ENCODE results near the gene PLXDC1. TPM values are rescaled to one million over a fixed set of nuclear protein-coding genes. Genes with fewer than 3 reads are reported as not detected.

Gene PLXDC1
- total RNA-seq, 1 experiment from 2014 or later = 2.0 TPM

DNA sequence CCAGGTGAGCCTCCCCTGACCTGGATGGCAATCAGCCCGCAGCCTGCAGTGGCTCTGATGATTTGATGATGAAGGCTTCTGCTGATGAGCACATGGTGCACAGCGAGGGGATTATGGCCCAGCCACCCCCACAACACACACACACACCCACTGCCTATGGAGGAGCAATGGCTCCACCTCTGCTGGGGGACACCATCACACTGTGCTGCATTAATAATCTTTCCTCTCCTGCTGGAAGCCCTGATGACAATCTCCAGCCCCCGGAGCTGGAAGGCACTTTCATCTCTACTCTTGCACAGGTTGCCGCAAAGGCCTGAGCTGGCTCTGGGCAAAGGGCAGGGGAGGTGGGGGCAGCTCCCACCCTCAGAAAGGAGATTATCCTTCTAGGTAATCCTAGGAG lies 79.9 kb downstream of the PLXDC1 start:
- Histone ChIP-seq H4K8ac (replicated peaks; ENCODE audit: insufficient read length, low read depth, low read length) (no peak overlapping the region), H3K14ac (ENCODE audit: insufficient read depth, low read length) (no peak overlapping the region), H3K23me2 (ENCODE audit: insufficient read length, low read depth, low read length, poor library complexity, severe bottlenecking) (no peaks in the 10 kb centered on the region), H2AFZ (ENCODE audit: low read length) (no peak overlapping the region), H4K20me1 (ENCODE audit: control insufficient read depth, insufficient read depth, insufficient read length) (no peaks in the 10 kb centered on the region), H3K4ac (ENCODE audit: low read depth, low read length) (no peak overlapping the region), H2BK5ac (ENCODE audit: insufficient read length, low read length) (no peak overlapping the region), H2BK12ac (ENCODE audit: insufficient read length, low read depth, low read length) (no peak overlapping the region), H4K5ac (ENCODE audit: insufficient read length, low read depth, low read length) (no peak overlapping the region), H4K91ac (ENCODE audit: insufficient read length, low read depth, low read length) (no peak overlapping the region), H3K23ac (ENCODE audit: insufficient read length, low read depth, low read length) (no peak overlapping the region), H2BK120ac (ENCODE audit: low read depth, low read length, poor library complexity, severe bottlenecking) (no peak overlapping the region), H3K9ac (ENCODE audit: extremely low read depth, insufficient read length, low read length) (no peak overlapping the region), H3T11ph (ENCODE audit: low read length) (no peak overlapping the region), H3K79me2 (ENCODE audit: insufficient read depth, low read length) (no peaks in the 10 kb centered on the region), H2AK5ac (ENCODE audit: insufficient read length, low read length) (no peak overlapping the region), H2BK20ac (ENCODE audit: low read depth, low read length, poor library complexity, severe bottlenecking) (no peak overlapping the region), H3K27me3 (ENCODE audit: insufficient read depth, low read length) (no peaks in the 10 kb centered on the region), H3K4me1 (ENCODE audit: insufficient read depth, low read length) (no peaks in the 10 kb centered on the region), H2BK15ac (ENCODE audit: low read depth, low read length) (no peak overlapping the region), H3K4me2 (ENCODE audit: insufficient read depth, insufficient read length, low read length) (no peak overlapping the region), H3K79me1 (ENCODE audit: insufficient read depth, low read depth, low read length, poor library complexity, severe bottlenecking) (no peaks in the 10 kb centered on the region), H3K27ac (ENCODE audit: insufficient read length, low read depth, low read length) (no peak overlapping the region), H3K9me3 (ENCODE audit: control insufficient read depth, low read depth, low read length) (no peaks in the 10 kb centered on the region), H3K56ac (ENCODE audit: insufficient read length, low read depth, low read length) (no peak overlapping the region), H3K18ac (ENCODE audit: insufficient read length, low read depth, low read length) (no peak overlapping the region)
- H3K4me3 Mint-ChIP-seq = no peak overlapping the region
- WGBS (ENCODE audit: extremely low coverage, insufficient read length, low lambda C conversion rate) = no CpG with 5 or more reads among the region's 4 CpGs
- no peak for DNase-seq
- no peaks in the 10 kb centered on the region for H3K36me3 Mint-ChIP-seq (ENCODE audit: insufficient read depth in 1 of 3, low read depth in 3 of 3)
- peaks cover 10 to 20% of the 10 kb centered on the region in 2 experiments for H3K4me1 Mint-ChIP-seq
- H3K27ac Mint-ChIP-seq = peak overlapping the region in 1 of 3 experiments; percentile 59; a peak in 1 of 7 replicates
- no peak for TF ChIP-seq CTCF (conservative IDR thresholded peaks at IDR 0.05)
- H3K9me3 Mint-ChIP-seq = no peaks in the 10 kb centered on the region
- no peaks in the 10 kb centered on the region; the same call in none of the 2 replicates for H3K27me3 Mint-ChIP-seq (ENCODE audit: low read depth)
